ENCODE measurements around the gene NDFIP1. TPM values are rescaled to one million over a fixed set of nuclear protein-coding genes. Genes with fewer than 3 reads are reported as not detected.

Gene NDFIP1
- total and polyA plus RNA-seq, 2 of the 8 experiments (the other 6 are each of a cell fraction or from before 2014, with no cell fraction given) = 8.8 to 27.1 TPM

DNA sequence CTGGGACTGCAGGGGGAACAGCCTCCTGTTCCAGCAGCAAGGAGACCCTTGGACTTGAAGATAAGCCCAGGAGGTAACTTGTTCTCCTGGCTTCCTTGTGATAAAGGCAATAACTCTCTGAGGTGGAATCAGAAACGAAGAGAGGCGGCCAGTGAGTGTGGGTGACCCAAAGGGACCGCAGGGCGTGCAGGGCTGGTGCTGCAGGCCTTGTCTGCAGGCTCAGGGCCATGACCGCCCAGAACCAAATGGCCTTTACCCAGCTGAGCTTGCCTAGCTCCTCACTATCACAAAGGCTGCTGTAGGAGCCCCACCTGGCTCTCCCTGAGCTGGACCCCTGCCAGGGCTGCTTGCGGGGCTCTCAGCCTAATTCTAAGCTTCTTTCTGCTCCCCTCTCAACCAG lies 72.5 kb downstream of the NDFIP1 start:
- CTCF ChIA-PET (ENCODE audit: partially characterized antibody) = interaction anchor here (0.8 to 1.5 kb wide), 3 partner anchors 10 to 34 kb away, joined by 3 to 7 read pairs (median 4); no protein-coding TSS in a partner anchor
- TF ChIP-seq RBBP5 (IDR thresholded peaks at IDR 0.05; ENCODE audit: borderline replicate concordance, low read depth, low read length) (no peak), CTBP2 (IDR thresholded peaks at IDR 0.05; ENCODE audit: borderline replicate concordance, insufficient read depth, insufficient read length, low read length) (no peak), EGR1 (IDR thresholded peaks at IDR 0.05; ENCODE audit: borderline replicate concordance, low read depth, low read length) (no peak), KDM1A (IDR thresholded peaks at IDR 0.05; ENCODE audit: borderline replicate concordance, low read length) (no peak), SIN3A (conservative IDR thresholded peaks at IDR 0.05 in 1 of 2, IDR thresholded peaks at IDR 0.05 in 1 of 2; ENCODE audit: low read depth in 1 of 2, low read length in 2 of 2) (no peak), FOSL1 (IDR thresholded peaks at IDR 0.05; ENCODE audit: insufficient read depth, low read depth, low read length) (no peak)
- TF ChIP-seq, protein P1, sequence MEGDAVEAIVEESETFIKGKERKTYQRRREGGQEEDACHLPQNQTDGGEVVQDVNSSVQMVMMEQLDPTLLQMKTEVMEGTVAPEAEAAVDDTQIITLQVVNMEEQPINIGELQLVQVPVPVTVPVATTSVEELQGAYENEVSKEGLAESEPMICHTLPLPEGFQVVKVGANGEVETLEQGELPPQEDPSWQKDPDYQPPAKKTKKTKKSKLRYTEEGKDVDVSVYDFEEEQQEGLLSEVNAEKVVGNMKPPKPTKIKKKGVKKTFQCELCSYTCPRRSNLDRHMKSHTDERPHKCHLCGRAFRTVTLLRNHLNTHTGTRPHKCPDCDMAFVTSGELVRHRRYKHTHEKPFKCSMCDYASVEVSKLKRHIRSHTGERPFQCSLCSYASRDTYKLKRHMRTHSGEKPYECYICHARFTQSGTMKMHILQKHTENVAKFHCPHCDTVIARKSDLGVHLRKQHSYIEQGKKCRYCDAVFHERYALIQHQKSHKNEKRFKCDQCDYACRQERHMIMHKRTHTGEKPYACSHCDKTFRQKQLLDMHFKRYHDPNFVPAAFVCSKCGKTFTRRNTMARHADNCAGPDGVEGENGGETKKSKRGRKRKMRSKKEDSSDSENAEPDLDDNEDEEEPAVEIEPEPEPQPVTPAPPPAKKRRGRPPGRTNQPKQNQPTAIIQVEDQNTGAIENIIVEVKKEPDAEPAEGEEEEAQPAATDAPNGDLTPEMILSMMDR (IDR thresholded peaks at IDR 0.05; ENCODE audit: control extremely low read depth in 1 of 3, insufficient read depth in 1 of 3, low read depth in 1 of 3, low read length in 3 of 3) = no peak
- TF ChIP-seq, protein P2, sequence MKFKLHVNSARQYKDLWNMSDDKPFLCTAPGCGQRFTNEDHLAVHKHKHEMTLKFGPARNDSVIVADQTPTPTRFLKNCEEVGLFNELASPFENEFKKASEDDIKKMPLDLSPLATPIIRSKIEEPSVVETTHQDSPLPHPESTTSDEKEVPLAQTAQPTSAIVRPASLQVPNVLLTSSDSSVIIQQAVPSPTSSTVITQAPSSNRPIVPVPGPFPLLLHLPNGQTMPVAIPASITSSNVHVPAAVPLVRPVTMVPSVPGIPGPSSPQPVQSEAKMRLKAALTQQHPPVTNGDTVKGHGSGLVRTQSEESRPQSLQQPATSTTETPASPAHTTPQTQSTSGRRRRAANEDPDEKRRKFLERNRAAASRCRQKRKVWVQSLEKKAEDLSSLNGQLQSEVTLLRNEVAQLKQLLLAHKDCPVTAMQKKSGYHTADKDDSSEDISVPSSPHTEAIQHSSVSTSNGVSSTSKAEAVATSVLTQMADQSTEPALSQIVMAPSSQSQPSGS (IDR thresholded peaks at IDR 0.05; ENCODE audit: low read length) = no peak

More for the DNA sequence above, 72.5 kb downstream of the NDFIP1 start:
- Histone ChIP-seq H2BK20ac (ENCODE audit: low read length) (peak overlapping the region; percentile 87; the same call in 1 of the 2 replicates), H4K5ac (ENCODE audit: insufficient read length, low read depth, low read length) (no peak overlapping the region), H3K56ac (replicated peaks; ENCODE audit: insufficient read length, low read depth, low read length) (no peak overlapping the region), H3K4ac (replicated peaks; ENCODE audit: insufficient read length, low read depth, low read length) (no peak overlapping the region), H3K79me1 (ENCODE audit: low read depth, low read length) (no peaks in the 10 kb centered on the region), H3K27me3 (replicated peaks in 1 of 4; ENCODE audit: control insufficient read depth in 3 of 4, extremely low read depth in 1 of 4, insufficient read depth in 3 of 4, low read length in 3 of 4) (no peaks in the 10 kb centered on the region), H3K9me3 (ENCODE audit: insufficient read depth in 2 of 2, low read depth in 1 of 2, low read length in 1 of 2) (no peaks in the 10 kb centered on the region), H3K14ac (ENCODE audit: insufficient read length) (no peak overlapping the region), H4K8ac (ENCODE audit: extremely low read depth, insufficient read depth, low read length) (no peak overlapping the region), H3K18ac (ENCODE audit: extremely low read depth, low read length) (peak overlapping the region; percentile 51; the same call in 1 of the 2 replicates), H3K36me3 (ENCODE audit: control insufficient read depth in 2 of 4, insufficient read depth in 4 of 4, low read length in 3 of 4) (no peaks in the 10 kb centered on the region), H3K9ac (replicated peaks in 1 of 4; ENCODE audit: extremely low read depth in 1 of 4, low read depth in 3 of 4, low read length in 3 of 4) (no peak overlapping the region), H3K23ac (ENCODE audit: insufficient read length) (no peak overlapping the region), H4K91ac (replicated peaks; ENCODE audit: insufficient read length, low read length) (peak overlapping the region; percentile 18), H2BK120ac (replicated peaks; ENCODE audit: low read depth, low read length) (no peak overlapping the region), H2BK12ac (ENCODE audit: low read depth, low read length) (no peak overlapping the region; the same call in 1 of the 2 replicates), H2AFZ (ENCODE audit: low read length) (no peak overlapping the region), H3K4me1 (replicated peaks in 1 of 4; ENCODE audit: control insufficient read depth in 3 of 4, insufficient read depth in 4 of 4, low read length in 3 of 4) (peaks cover 6 to 10% (median 7%) of the 10 kb centered on the region in 4 experiments), H3K23me2 (ENCODE audit: low read depth, low read length) (no peaks in the 10 kb centered on the region), H3K27ac (ENCODE audit: low read depth, low read length) (no peak overlapping the region), H3K4me3 (ENCODE audit: extremely low read depth in 1 of 4, insufficient read depth in 2 of 4, low read depth in 3 of 4, low read length in 4 of 4) (no peak overlapping the region), H3K79me2 (ENCODE audit: control insufficient read depth in 1 of 2, insufficient read depth in 2 of 2, low read length in 2 of 2) (no peaks in the 10 kb centered on the region), H2BK5ac (ENCODE audit: low read depth, low read length) (no peak overlapping the region), H2BK15ac (ENCODE audit: low read length) (no peak overlapping the region), H3K4me2 (ENCODE audit: insufficient read depth in 1 of 2, low read depth in 2 of 2, low read length in 2 of 2) (no peak overlapping the region), H4K20me1 (replicated peaks in 1 of 2; ENCODE audit: control insufficient read depth in 1 of 2, insufficient read depth in 2 of 2, low read length in 2 of 2) (no peaks in the 10 kb centered on the region), H2AK5ac (ENCODE audit: low read depth, low read length) (no peak overlapping the region)
- 80% methylated on average over 6 of the region's 6 CpGs; no CpG with 5 or more reads in 1 of the 2 experiments for WGBS, 2 experiments (ENCODE audit: extremely low coverage in 1 of 2, insufficient coverage in 1 of 2, insufficient read length in 1 of 2, insufficient replicate concordance in 2 of 2, low coverage in 1 of 2, low lambda C conversion rate in 2 of 2, missing lambda C conversion rate in 1 of 2)
- POLR2A ChIA-PET (ENCODE audit: partially characterized antibody) = interaction anchor here (1.4 kb wide), 1 partner anchor 11 kb away, joined by 5 read pairs; no protein-coding TSS in a partner anchor
- DNase-seq (ENCODE audit: low read depth in 1 of 2, low spot score in 2 of 2) (no peak), FAIRE-seq (no peak)
